Upper lobe of left lung (tissue), 6 donors: ENCODE results near the gene ATXN7L1. TPM values are rescaled to one million over a fixed set of nuclear protein-coding genes. Genes with fewer than 3 reads are reported as not detected.

Experiments used
- ATAC-seq, 2 donors: fragments of 200-7000 bp; cut with Tn5 transposase; one replicate each; pipeline ENCODE4 v1.9.1; 2022; ENCODE audit warnings: mild to moderate bottlenecking in 2 of 2, moderate library complexity in 2 of 2; ENCODE audit not compliant: low FRiP score in 2 of 2
- DNase-seq, 2 donors: peaks; one replicate each; pipeline ENCODE4 v3.0.0-alpha.2; 2019 to 2020
- H3K27ac ChIP-seq, 4 donors: fragments of 200-600 bp; sonication (generic); one replicate each; pipeline ENCODE4 v1.5.1; 2016 to 2019
- H3K27me3 ChIP-seq, 4 donors: fragments of 200-600 bp; sonication (generic); one replicate each; pipeline ENCODE4 v1.5.1; 2017 to 2019
- H3K36me3 ChIP-seq, 4 donors: fragments of 200-600 bp; sonication (generic); one replicate each; pipeline ENCODE4 v1.5.1; 2016 to 2019
- H3K4me1 ChIP-seq, 4 donors: fragments of 200-600 bp; sonication (generic); one replicate each; pipeline ENCODE4 v1.5.1; 2018 to 2019
- H3K4me3 ChIP-seq, 4 donors: fragments of 200-600 bp; sonication (generic); one replicate each; pipeline ENCODE4 v1.5.1; 2017 to 2019; ENCODE audit warnings: mild to moderate bottlenecking in 2 of 4, moderate library complexity in 1 of 4
- H3K9me3 ChIP-seq, 4 donors: fragments of 200-600 bp; sonication (generic); one replicate each; pipeline ENCODE4 v1.5.1; 2018 to 2019
- EP300 ChIP-seq, 4 donors: sonication (generic); formaldehyde crosslinking; IDR thresholded peaks; one replicate each; pipeline ENCODE4 v1.5.1; 2017; ENCODE audit warnings: antibody characterized with exemption in 4 of 4, control low read depth in 2 of 4
- POLR2A ChIP-seq, 4 donors: fragments of 450-650 bp; IDR thresholded peaks; one replicate each; pipeline ENCODE4 v1.5.1; 2016 to 2017; ENCODE audit warnings: antibody characterized with exemption in 4 of 4, mild to moderate bottlenecking in 2 of 4
- POLR2AphosphoS5 ChIP-seq, 2 donors: sonication (generic); formaldehyde crosslinking; IDR thresholded peaks; one replicate each; pipeline ENCODE4 v1.5.1; 2017; ENCODE audit warnings: antibody characterized with exemption in 2 of 2
- WGBS, 2 donors: methylation state at CpG; one replicate each; pipeline ENCODE4 v1.1.5; 2017 to 2018; 5-methylcytosine and 5-hydroxymethylcytosine counted together
- total RNA-seq, 6 donors: library from RNA; depleted of rRNA in 4 of 6; stranded (reverse); fragments of >200 nt in 4 of 6; gene quantifications; one replicate each; pipeline versions ENCODE4 v1.1.0 to v1.2.1, GENCODE V29; 2016 to 2021
- TF ChIP-seq, protein P1 (sequence below), 6 experiments: fragments of 450-650 bp in 4 of 6; fragments of 200-600 bp in 2 of 6; sonication (generic) in 2 of 6; IDR thresholded peaks; one replicate each; pipeline ENCODE4 v1.5.1; 2016 to 2019; ENCODE audit warnings: antibody characterized with exemption in 6 of 6
- donor health status: DM: no; HTN: no; CAD: no; lungs with moderate emphysema.
- donor health status: DM: no; HTN: yes; CAD: no; lungs with severe emphysema.

ATXN7L1 gene, protein sequence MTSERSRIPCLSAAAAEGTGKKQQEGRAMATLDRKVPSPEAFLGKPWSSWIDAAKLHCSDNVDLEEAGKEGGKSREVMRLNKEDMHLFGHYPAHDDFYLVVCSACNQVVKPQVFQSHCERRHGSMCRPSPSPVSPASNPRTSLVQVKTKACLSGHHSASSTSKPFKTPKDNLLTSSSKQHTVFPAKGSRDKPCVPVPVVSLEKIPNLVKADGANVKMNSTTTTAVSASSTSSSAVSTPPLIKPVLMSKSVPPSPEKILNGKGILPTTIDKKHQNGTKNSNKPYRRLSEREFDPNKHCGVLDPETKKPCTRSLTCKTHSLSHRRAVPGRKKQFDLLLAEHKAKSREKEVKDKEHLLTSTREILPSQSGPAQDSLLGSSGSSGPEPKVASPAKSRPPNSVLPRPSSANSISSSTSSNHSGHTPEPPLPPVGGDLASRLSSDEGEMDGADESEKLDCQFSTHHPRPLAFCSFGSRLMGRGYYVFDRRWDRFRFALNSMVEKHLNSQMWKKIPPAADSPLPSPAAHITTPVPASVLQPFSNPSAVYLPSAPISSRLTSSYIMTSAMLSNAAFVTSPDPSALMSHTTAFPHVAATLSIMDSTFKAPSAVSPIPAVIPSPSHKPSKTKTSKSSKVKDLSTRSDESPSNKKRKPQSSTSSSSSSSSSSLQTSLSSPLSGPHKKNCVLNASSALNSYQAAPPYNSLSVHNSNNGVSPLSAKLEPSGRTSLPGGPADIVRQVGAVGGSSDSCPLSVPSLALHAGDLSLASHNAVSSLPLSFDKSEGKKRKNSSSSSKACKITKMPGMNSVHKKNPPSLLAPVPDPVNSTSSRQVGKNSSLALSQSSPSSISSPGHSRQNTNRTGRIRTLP
- total RNA-seq, result 10 to 100 TPM in 5 of 6 donors, 1 to 10 TPM in 1; 7.1 to 43.0 (median 13.4) TPM

- DNase-seq, result peak; percentile 95 to 99
- H3K27me3 ChIP-seq, result no peaks in the 10 kb centered on the region
- peak within 1 kb of the TSS; percentile 66 to 89 (median 85) for H3K27ac ChIP-seq
- H3K4me1 ChIP-seq, result peaks cover 5 to 21% (median 13%) of the 10 kb centered on the region in 4 donors
- no peaks in the 10 kb centered on the region for H3K36me3 ChIP-seq
- peak; percentile 96 to 99 for ATAC-seq
- peak within 1 kb of the TSS; percentile 70 to 82 (median 80) for H3K4me3 ChIP-seq
- H3K9me3 ChIP-seq, result no peaks in the 10 kb centered on the region
- TF ChIP-seq, protein P1, sequence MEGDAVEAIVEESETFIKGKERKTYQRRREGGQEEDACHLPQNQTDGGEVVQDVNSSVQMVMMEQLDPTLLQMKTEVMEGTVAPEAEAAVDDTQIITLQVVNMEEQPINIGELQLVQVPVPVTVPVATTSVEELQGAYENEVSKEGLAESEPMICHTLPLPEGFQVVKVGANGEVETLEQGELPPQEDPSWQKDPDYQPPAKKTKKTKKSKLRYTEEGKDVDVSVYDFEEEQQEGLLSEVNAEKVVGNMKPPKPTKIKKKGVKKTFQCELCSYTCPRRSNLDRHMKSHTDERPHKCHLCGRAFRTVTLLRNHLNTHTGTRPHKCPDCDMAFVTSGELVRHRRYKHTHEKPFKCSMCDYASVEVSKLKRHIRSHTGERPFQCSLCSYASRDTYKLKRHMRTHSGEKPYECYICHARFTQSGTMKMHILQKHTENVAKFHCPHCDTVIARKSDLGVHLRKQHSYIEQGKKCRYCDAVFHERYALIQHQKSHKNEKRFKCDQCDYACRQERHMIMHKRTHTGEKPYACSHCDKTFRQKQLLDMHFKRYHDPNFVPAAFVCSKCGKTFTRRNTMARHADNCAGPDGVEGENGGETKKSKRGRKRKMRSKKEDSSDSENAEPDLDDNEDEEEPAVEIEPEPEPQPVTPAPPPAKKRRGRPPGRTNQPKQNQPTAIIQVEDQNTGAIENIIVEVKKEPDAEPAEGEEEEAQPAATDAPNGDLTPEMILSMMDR (IDR thresholded peaks at IDR 0.05), result peak; percentile 90 to 98 (median 95)
- TF ChIP-seq POLR2A (IDR thresholded peaks at IDR 0.05) (peak in 3 of 4 donors; percentile 32 to 80 (median 75)), EP300 (IDR thresholded peaks at IDR 0.05) (no peak), POLR2AphosphoS5 (IDR thresholded peaks at IDR 0.05) (peak; percentile 34 to 84)
- WGBS, 2 donors, result 0 to 1% methylated on average over 29 to 64 of the region's 77 CpGs
These were observed at the start of gene ATXN7L1 for GRCh38 chr7:105876091-105876963. ATXN7L1 (minus strand) TSS chr7:105876599; CDS start chr7:105876558, 41 bp downstream.

- H3K4me3 ChIP-seq, result no peak overlapping the region
- H3K9me3 ChIP-seq, result peaks cover 0 to 4% (median 1%) of the 10 kb centered on the region in 4 donors
- no peaks in the 10 kb centered on the region for H3K27me3 ChIP-seq
- no peak for DNase-seq
- 49 to 58% methylated on average over 3 of the region's 3 CpGs for WGBS, 2 donors
- no peaks in the 10 kb centered on the region for H3K4me1 ChIP-seq
- no peak for ATAC-seq
- H3K36me3 ChIP-seq, result no peaks in the 10 kb centered on the region
- no peak for TF ChIP-seq POLR2AphosphoS5 (IDR thresholded peaks at IDR 0.05)
- no peak for TF ChIP-seq POLR2A (IDR thresholded peaks at IDR 0.05)
- TF ChIP-seq, protein P1 (IDR thresholded peaks at IDR 0.05), result no peak
- TF ChIP-seq EP300 (IDR thresholded peaks at IDR 0.05), result no peak
- H3K27ac ChIP-seq, result no peak overlapping the region
These were observed 49.7 kb upstream of the ATXN7L1 start for GRCh38 chr7:105926131-105926530.

GRCh38 chr7:105924945-105925344, 48.5 kb upstream of the ATXN7L1 start:
- no peak for DNase-seq
- TF ChIP-seq, protein P1 (IDR thresholded peaks at IDR 0.05), result no peak
- TF ChIP-seq POLR2A (IDR thresholded peaks at IDR 0.05), result no peak
- no peak for TF ChIP-seq EP300 (IDR thresholded peaks at IDR 0.05)
- no peak for TF ChIP-seq POLR2AphosphoS5 (IDR thresholded peaks at IDR 0.05)
- no peak for ATAC-seq
- Histone ChIP-seq H3K36me3 (no peaks in the 10 kb centered on the region), H3K9me3 (peaks cover 0 to 4% (median 1%) of the 10 kb centered on the region in 4 donors), H3K27ac (no peak overlapping the region), H3K4me1 (no peaks in the 10 kb centered on the region), H3K4me3 (no peak overlapping the region), H3K27me3 (no peaks in the 10 kb centered on the region)
- WGBS, 2 donors, result 89 to 92% methylated on average over 1 of the region's 1 CpG

GRCh38 chr7:105920766-105921165, 44.4 kb upstream of the ATXN7L1 start:
- Histone ChIP-seq H3K27me3 (no peaks in the 10 kb centered on the region), H3K36me3 (no peaks in the 10 kb centered on the region), H3K4me1 (no peaks in the 10 kb centered on the region), H3K27ac (no peak overlapping the region), H3K4me3 (no peak overlapping the region), H3K9me3 (peaks cover 0 to 4% (median 1%) of the 10 kb centered on the region in 4 donors)
- no peak for TF ChIP-seq EP300 (IDR thresholded peaks at IDR 0.05)
- no peak for TF ChIP-seq POLR2AphosphoS5 (IDR thresholded peaks at IDR 0.05)
- no peak for TF ChIP-seq POLR2A (IDR thresholded peaks at IDR 0.05)
- TF ChIP-seq, protein P1 (IDR thresholded peaks at IDR 0.05), result no peak
- ATAC-seq (no peak), DNase-seq (no peak)
- WGBS, 2 donors, result 78 to 80% methylated on average over 4 of the region's 4 CpGs
